H1 (cell line): ENCODE measurements around the gene TSTD2. TPM values are rescaled to one million over a fixed set of nuclear protein-coding genes. Genes with fewer than 3 reads are reported as not detected.
A peak's percentile ranks its signal among the peaks of the same experiment; 100 is the strongest.

ENCODE experiments used
- CTCF ChIA-PET: fragments of 300-600 bp; sonication (Branson Sonifier 250); formaldehyde crosslinking; loops from one replicate; lab custom pipeline; 2021; ENCODE audit not compliant: partially characterized antibody; lab: Charles Lee
- POLR2A ChIA-PET: fragments of 300-600 bp; sonication (Branson Sonifier 250); formaldehyde crosslinking; loops from one replicate; lab custom pipeline; 2021; ENCODE audit warnings: inconsistent platforms; ENCODE audit not compliant: partially characterized antibody; lab: Charles Lee
- DNase-seq, 2 experiments: peaks; one replicate each; pipeline versions ENCODE4 v3.0.0 to v3.0.0-alpha.2; 2010 to 2022; ENCODE audit warnings: low spot score in 2 of 2, low read depth in 1 of 2, mixed read lengths in 1 of 2
- FAIRE-seq: peaks from 2 replicates; lab custom pipeline; 2011; peaks lifted over from hg19 to GRCh38; lab: Jason Lieb, UNC
- H2AFZ ChIP-seq: 2 replicates; pipeline ENCODE4 v1.8.1; 2012; ENCODE audit warnings: low read length, inconsistent platforms
- H2AK5ac ChIP-seq: 2 replicates; pipeline ENCODE4 v1.6.1; 2013; ENCODE audit warnings: low read depth, low read length
- H2BK120ac ChIP-seq: replicated peaks from 2 replicates; pipeline ENCODE3; 2013; ENCODE audit warnings: low read depth, low read length, inconsistent platforms
- H2BK12ac ChIP-seq: 2 replicates; pipeline ENCODE4 v1.6.1; 2013; ENCODE audit warnings: low read depth, low read length
- H2BK15ac ChIP-seq: 2 replicates; pipeline ENCODE4 v1.6.1; 2013; ENCODE audit warnings: low read length
- H2BK20ac ChIP-seq: 2 replicates; pipeline ENCODE4 v1.6.1; 2013; ENCODE audit warnings: low read length
- H2BK5ac ChIP-seq: 2 replicates; pipeline ENCODE4 v1.6.1; 2013; ENCODE audit warnings: low read depth, low read length
- H3K14ac ChIP-seq: 2 replicates; pipeline ENCODE4 v1.6.1; 2013; ENCODE audit warnings: inconsistent platforms; ENCODE audit not compliant: insufficient read length
- H3K18ac ChIP-seq: 2 replicates; pipeline ENCODE4 v1.6.1; 2013; ENCODE audit warnings: low read length; ENCODE audit errors: extremely low read depth
- H3K23ac ChIP-seq: 2 replicates; pipeline ENCODE4 v1.6.1; 2013; ENCODE audit warnings: inconsistent platforms; ENCODE audit not compliant: insufficient read length
- H3K23me2 ChIP-seq: 2 replicates; pipeline ENCODE4 v1.6.1; 2013; ENCODE audit warnings: low read depth, low read length
- H3K27ac ChIP-seq: 2 replicates; pipeline ENCODE4 v1.6.1; 2011; ENCODE audit warnings: low read depth, low read length, inconsistent platforms
- H3K27me3 ChIP-seq, 4 experiments: replicated peaks in 1 of 4; 1 replicate in 1 of 4; 2 replicates in 3 of 4; pipeline versions ENCODE4 v1.6.1 to v1.8.1; 2011 to 2013; ENCODE audit warnings: low read length in 3 of 4, mild to moderate bottlenecking in 3 of 4, inconsistent platforms in 2 of 4, mixed read lengths in 2 of 4, moderate library complexity in 1 of 4; ENCODE audit not compliant: control insufficient read depth in 3 of 4, insufficient read depth in 3 of 4; ENCODE audit errors: extremely low read depth in 1 of 4
- H3K36me3 ChIP-seq, 4 experiments: 2 replicates each; pipeline versions ENCODE4 v1.6.1 to v1.8.1; 2011 to 2013; ENCODE audit warnings: mild to moderate bottlenecking in 4 of 4, low read length in 3 of 4, moderate library complexity in 2 of 4, control low read depth in 1 of 4, inconsistent platforms in 1 of 4; ENCODE audit not compliant: insufficient read depth in 4 of 4, control insufficient read depth in 2 of 4
- H3K4ac ChIP-seq: replicated peaks from 2 replicates; pipeline ENCODE3; 2013; ENCODE audit warnings: low read length, low read depth, mixed read lengths, inconsistent platforms; ENCODE audit not compliant: insufficient read length
- H3K4me1 ChIP-seq, 4 experiments: replicated peaks in 1 of 4; 1 replicate in 1 of 4; 2 replicates in 3 of 4; pipeline versions ENCODE4 v1.6.1 to v1.8.1; 2011 to 2013; ENCODE audit warnings: low read length in 3 of 4, inconsistent platforms in 2 of 4, mixed read lengths in 1 of 4; ENCODE audit not compliant: insufficient read depth in 4 of 4, control insufficient read depth in 3 of 4
- H3K4me2 ChIP-seq, 2 experiments: 2 replicates each; pipeline versions ENCODE4 v1.6.1 to v1.8.1; 2011 to 2013; ENCODE audit warnings: low read depth in 2 of 2, low read length in 2 of 2, control low read depth in 1 of 2, inconsistent platforms in 1 of 2, mild to moderate bottlenecking in 1 of 2; ENCODE audit not compliant: insufficient read depth in 1 of 2
- H3K4me3 ChIP-seq, 4 experiments: fragments of 200-600, 300-600 bp in 1 of 4; sonication (generic), shearing (Covaris generic), sonication (Bioruptor Twin) in 1 of 4; 2 replicates each; pipeline versions ENCODE4 v1.5.1 to v1.8.1; 2011 to 2016; ENCODE audit warnings: low read length in 4 of 4, low read depth in 3 of 4, control low read depth in 2 of 4, inconsistent platforms in 2 of 4, mild to moderate bottlenecking in 2 of 4, mixed read lengths in 1 of 4, moderate library complexity in 1 of 4; ENCODE audit not compliant: insufficient read depth in 2 of 4; ENCODE audit errors: extremely low read depth in 1 of 4
- H3K56ac ChIP-seq: replicated peaks from 2 replicates; pipeline ENCODE3; 2013; ENCODE audit warnings: low read depth, mild to moderate bottlenecking, mixed read lengths, low read length, inconsistent platforms; ENCODE audit not compliant: insufficient read length
- H3K79me1 ChIP-seq: 2 replicates; pipeline ENCODE4 v1.6.1; 2013; ENCODE audit warnings: low read depth, low read length, control low read depth
- H3K79me2 ChIP-seq, 2 experiments: 2 replicates each; pipeline versions ENCODE4 v1.6.1 to v1.8.1; 2012 to 2013; ENCODE audit warnings: low read length in 2 of 2, mild to moderate bottlenecking in 2 of 2, inconsistent platforms in 1 of 2; ENCODE audit not compliant: insufficient read depth in 2 of 2, control insufficient read depth in 1 of 2
- H3K9ac ChIP-seq, 4 experiments: replicated peaks in 1 of 4; 1 replicate in 1 of 4; 2 replicates in 3 of 4; pipeline versions ENCODE4 v1.6.1 to v1.8.1; 2011 to 2013; ENCODE audit warnings: low read depth in 3 of 4, low read length in 3 of 4, control low read depth in 2 of 4, mild to moderate bottlenecking in 2 of 4, moderate library complexity in 2 of 4, inconsistent platforms in 1 of 4; ENCODE audit errors: extremely low read depth in 1 of 4
- H3K9me3 ChIP-seq, 2 experiments: 2 replicates each; pipeline versions ENCODE4 v1.6.1 to v1.8.1; 2012 to 2013; ENCODE audit warnings: mild to moderate bottlenecking in 2 of 2, moderate library complexity in 2 of 2, control low read depth in 1 of 2, inconsistent platforms in 1 of 2, low read depth in 1 of 2, low read length in 1 of 2, mixed read lengths in 1 of 2; ENCODE audit not compliant: insufficient read depth in 2 of 2
- H4K20me1 ChIP-seq, 2 experiments: replicated peaks in 1 of 2; 2 replicates each; pipeline versions ENCODE3 to v1.8.1; 2011 to 2013; ENCODE audit warnings: inconsistent platforms in 2 of 2, low read length in 2 of 2, mild to moderate bottlenecking in 1 of 2; ENCODE audit not compliant: insufficient read depth in 2 of 2, control insufficient read depth in 1 of 2
- H4K5ac ChIP-seq: 2 replicates; pipeline ENCODE4 v1.6.1; 2013; ENCODE audit warnings: low read length, low read depth, mixed read lengths, inconsistent platforms; ENCODE audit not compliant: insufficient read length
- H4K8ac ChIP-seq: 2 replicates; pipeline ENCODE4 v1.8.0; 2013; ENCODE audit warnings: mild to moderate bottlenecking, moderate library complexity, low read length, inconsistent platforms; ENCODE audit not compliant: insufficient read depth; ENCODE audit errors: extremely low read depth
- H4K91ac ChIP-seq: replicated peaks from 2 replicates; pipeline ENCODE3; 2013; ENCODE audit warnings: low read length, mixed read lengths, inconsistent platforms; ENCODE audit not compliant: insufficient read length
- CREB1 ChIP-seq: IDR thresholded peaks from 2 replicates; pipeline ENCODE4 v1.6.1; 2012; ENCODE audit warnings: inconsistent platforms
- CTBP2 ChIP-seq: IDR thresholded peaks from 2 replicates; pipeline ENCODE4 v1.7.0; 2011; ENCODE audit warnings: borderline replicate concordance, mild to moderate bottlenecking, moderate library complexity, mixed read lengths, low read length; ENCODE audit not compliant: insufficient read depth, insufficient read length
- E2F6 ChIP-seq: IDR thresholded peaks from 2 replicates; pipeline ENCODE4 v1.6.1; 2012; ENCODE audit warnings: inconsistent platforms
- EGR1 ChIP-seq: IDR thresholded peaks from 2 replicates; pipeline ENCODE4 v1.6.1; 2011; ENCODE audit warnings: low read depth, low read length, borderline replicate concordance
- EP300 ChIP-seq, 2 experiments: IDR thresholded peaks; 1 replicate in 1 of 2; 2 replicates in 1 of 2; pipeline ENCODE4 v1.6.1; 2011 to 2012; ENCODE audit warnings: low read depth in 2 of 2, low read length in 2 of 2, mild to moderate bottlenecking in 2 of 2, borderline replicate concordance in 1 of 2, inconsistent platforms in 1 of 2, moderate library complexity in 1 of 2
- HDAC2 ChIP-seq, 2 experiments: fragments of 300-600 bp in 1 of 2; sonication (generic) in 1 of 2; IDR thresholded peaks; 2 replicates each; pipeline ENCODE4 v1.6.1; 2011 to 2012; ENCODE audit warnings: low read depth in 2 of 2, low read length in 2 of 2, mild to moderate bottlenecking in 2 of 2, moderate library complexity in 2 of 2, borderline replicate concordance in 1 of 2, inconsistent platforms in 1 of 2
- NRF1 ChIP-seq: IDR thresholded peaks from 2 replicates; pipeline ENCODE4 v1.6.1; 2011; ENCODE audit warnings: mild to moderate bottlenecking, low read depth, low read length, improper control_type of control experiment
- POU5F1 ChIP-seq: IDR thresholded peaks from 2 replicates; pipeline ENCODE4 v1.6.1; 2011; ENCODE audit warnings: low read depth, mild to moderate bottlenecking, low read length, moderate library complexity
- RNF2 ChIP-seq: fragments of 200-900, 300-1000 bp; sonication (generic); IDR thresholded peaks from 2 replicates; pipeline ENCODE4 v1.7.1; 2016; ENCODE audit warnings: borderline replicate concordance, low read depth, mild to moderate bottlenecking, antibody characterized with exemption, low read length; ENCODE audit not compliant: poor library complexity, severe bottlenecking; ENCODE audit errors: missing control alignments
- SIRT6 ChIP-seq: IDR thresholded peaks from one replicate; pipeline ENCODE4 v1.7.1; 2012; ENCODE audit warnings: low read length, inconsistent platforms
- TAF7 ChIP-seq: optimal IDR thresholded peaks from 2 replicates; pipeline ENCODE3; 2011; ENCODE audit warnings: low read depth, mild to moderate bottlenecking, inconsistent platforms, low read length, moderate library complexity, borderline replicate concordance
- WGBS, 2 experiments: shearing (Covaris generic) in 1 of 2; methylation state at CpG; one replicate each; pipeline versions ENCODE4 v1.1.6 to v1.1.7; 2013 to 2015; ENCODE audit warnings: low lambda C conversion rate in 2 of 2, mixed read lengths in 2 of 2, inconsistent platforms in 1 of 2, low coverage in 1 of 2, missing lambda C conversion rate in 1 of 2; ENCODE audit not compliant: insufficient replicate concordance in 2 of 2, insufficient coverage in 1 of 2, insufficient read length in 1 of 2; ENCODE audit errors: extremely low coverage in 1 of 2, missing lambda C conversion rate in 1 of 2; 5-methylcytosine and 5-hydroxymethylcytosine counted together
- polyA plus RNA-seq, 7 experiments: library from polyadenylated mRNA; depleted of rRNA in 3 of 7; stranded (reverse) in 5 of 7; unstranded in 2 of 7; fragments of >200 nt in 5 of 7; fragments of 200-250 nt in 2 of 7; gene quantifications; 1 replicate in 5 of 7; 2 replicates in 1 of 7; 4 replicates in 1 of 7; pipeline versions ENCODE4 v1.2.1 to v1.2.3, GENCODE V29; 2011 to 2013; ENCODE audit warnings: missing spikeins in 2 of 7, mixed read lengths in 2 of 7
- total RNA-seq: library from RNA; stranded (reverse); fragmentation: NEBNext Ultra II Directional; extraction: Animal tissue kit (Norgen Biotek cat#: 25700); gene quantifications from 2 replicates; pipeline ENCODE4 v1.2.1, GENCODE V29; 2021

TSTD2 gene
- total and polyA plus RNA-seq, 2 of the 8 experiments (the other 6 are each of a cell fraction or from before 2014, with no cell fraction given) = 16.1 to 17.5 TPM

GRCh38 chr9:97572196-97572891 lies 60.8 kb downstream of the TSTD2 start:
- Histone ChIP-seq H3K23me2 (no peaks in the 10 kb centered on the region), H3K56ac (no peak overlapping the region), H3K27ac (no peak overlapping the region), H3K4ac (no peak overlapping the region), H3K36me3 (no peaks in the 10 kb centered on the region), H4K5ac (no peak overlapping the region), H3K4me2 (no peak overlapping the region), H3K27me3 (no peaks in the 10 kb centered on the region), H2BK15ac (no peak overlapping the region), H2BK12ac (no peak overlapping the region), H4K8ac (no peak overlapping the region), H3K4me1 (no peaks in the 10 kb centered on the region), H2AFZ (no peak overlapping the region), H3K79me1 (no peaks in the 10 kb centered on the region), H3K14ac (no peak overlapping the region), H2AK5ac (no peak overlapping the region), H3K4me3 (no peak overlapping the region), H2BK5ac (no peak overlapping the region), H3K23ac (no peak overlapping the region), H2BK20ac (no peak overlapping the region), H3K9me3 (no peaks in the 10 kb centered on the region; a peak in 1 of 4 replicates), H4K20me1 (no peaks in the 10 kb centered on the region), H3K79me2 (no peaks in the 10 kb centered on the region), H4K91ac (no peak overlapping the region), H3K18ac (no peak overlapping the region), H3K9ac (no peak overlapping the region), H2BK120ac (no peak overlapping the region)
- 83% methylated on average over 9 of the region's 9 CpGs; no CpG with 5 or more reads in 1 of the 2 experiments for WGBS, 2 experiments
- DNase-seq (peak in 1 of 2 experiments; percentile 19), FAIRE-seq (no peak)
- ChIA-PET CTCF (interaction anchor here (0.7 to 1.8 kb wide), 6 partner anchors 26 to 111 kb away, joined by 3 to 7 read pairs (median 3); no protein-coding TSS in a partner anchor), POLR2A (no interaction called here)
- TF ChIP-seq CTBP2 = no peak
- TF ChIP-seq HDAC2 (IDR thresholded peaks at IDR 0.05; ENCODE audit: borderline replicate concordance in 1 of 2, low read depth in 2 of 2, low read length in 2 of 2) = no peak
- TF ChIP-seq EGR1 = no peak
- TF ChIP-seq CREB1 = no peak
- TF ChIP-seq RNF2 = no peak
- no peak for TF ChIP-seq NRF1
- TF ChIP-seq E2F6 = no peak
- no peak for TF ChIP-seq SIRT6
- no peak for TF ChIP-seq EP300 (IDR thresholded peaks at IDR 0.05; ENCODE audit: borderline replicate concordance in 1 of 2, low read depth in 2 of 2, low read length in 2 of 2)
- TF ChIP-seq TAF7 = no peak
- no peak for TF ChIP-seq POU5F1
